ENCODE results near the gene POLR2M.

Gene POLR2M

GRCh38 chr15:57740048-57740447 is 33.5 kb downstream of the POLR2M start:
- DNase-seq (ENCODE audit: low read depth), result no peak

- DNase-seq (ENCODE audit: low read depth), result no peak
Measured at GRCh38 chr15:57741089-57741488, 34.6 kb downstream of the POLR2M start.

DNA sequence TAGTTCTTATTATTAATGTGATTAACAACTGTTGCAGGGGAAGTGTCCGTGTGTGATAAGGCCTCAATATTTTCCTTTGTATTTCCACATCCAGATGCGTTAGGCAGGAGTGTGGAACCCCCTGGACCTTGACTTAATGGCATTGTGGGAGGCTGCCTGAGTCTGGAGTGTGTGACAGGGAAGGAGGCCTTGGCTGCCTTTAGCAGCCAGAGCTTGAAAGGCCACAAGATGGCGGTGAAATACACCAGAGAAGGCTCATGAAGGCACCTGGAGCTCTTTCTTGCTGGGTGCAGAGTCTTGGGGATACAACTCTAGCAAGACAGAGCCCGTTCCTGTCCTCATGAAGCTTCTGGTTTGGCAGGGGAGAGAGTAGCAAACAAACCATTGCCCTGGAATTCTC is 36.9 kb downstream of the POLR2M start:
- no peak for DNase-seq (ENCODE audit: low read depth)

DNA sequence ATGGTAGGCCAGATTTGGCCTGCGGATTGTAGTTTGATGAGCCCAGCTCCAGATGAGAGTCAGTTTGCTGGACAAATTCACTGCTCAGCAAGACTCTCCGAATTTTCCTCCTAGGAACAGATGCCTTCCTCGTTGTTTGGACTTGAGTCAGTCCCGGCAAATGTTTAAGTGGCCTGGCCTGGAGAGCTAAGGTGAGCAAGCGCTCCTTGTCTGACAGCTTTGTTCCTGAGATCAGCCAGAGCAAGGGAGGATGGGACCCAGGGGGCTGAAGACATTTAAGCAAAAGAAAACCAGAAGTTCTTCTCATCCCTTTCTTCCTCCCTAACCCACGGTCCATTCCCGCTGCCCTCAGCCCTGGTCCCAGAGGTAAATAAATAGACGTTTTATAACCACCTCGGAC is 40.3 kb downstream of the POLR2M start:
- no peak for DNase-seq (ENCODE audit: low read depth)

GRCh38 chr15:57747206-57747896 is 40.8 kb downstream of the POLR2M start:
- DNase-seq (ENCODE audit: low read depth), result no peak

- DNase-seq (ENCODE audit: low read depth), result peak; percentile 33
Measured at GRCh38 chr15:57751177-57751800, 44.8 kb downstream of the POLR2M start.

DNA sequence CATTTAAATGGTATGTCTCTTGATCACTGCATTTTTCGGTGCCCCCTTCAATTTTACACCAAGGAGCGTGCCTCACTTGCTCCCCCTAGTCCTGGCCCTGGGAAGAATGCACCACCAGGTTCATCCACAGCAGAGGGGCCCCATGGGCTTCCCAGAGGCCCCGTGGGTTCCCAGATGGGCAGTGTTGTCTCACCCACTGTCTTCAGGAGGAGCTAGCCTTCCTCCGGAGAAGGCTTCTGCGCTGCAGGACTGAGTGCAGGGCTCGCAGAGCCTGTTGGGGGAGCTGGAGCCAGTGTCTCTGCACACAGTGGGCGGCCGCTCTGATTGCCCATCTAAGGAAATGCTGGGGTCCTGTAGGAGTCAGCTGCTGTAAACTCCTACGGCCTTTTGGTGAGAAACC is 45.9 kb downstream of the POLR2M start:
- no peak for DNase-seq (ENCODE audit: low read depth)

- DNase-seq (ENCODE audit: low read depth), result no peak
Measured at GRCh38 chr15:57752840-57753239, 46.3 kb downstream of the POLR2M start.

DNA sequence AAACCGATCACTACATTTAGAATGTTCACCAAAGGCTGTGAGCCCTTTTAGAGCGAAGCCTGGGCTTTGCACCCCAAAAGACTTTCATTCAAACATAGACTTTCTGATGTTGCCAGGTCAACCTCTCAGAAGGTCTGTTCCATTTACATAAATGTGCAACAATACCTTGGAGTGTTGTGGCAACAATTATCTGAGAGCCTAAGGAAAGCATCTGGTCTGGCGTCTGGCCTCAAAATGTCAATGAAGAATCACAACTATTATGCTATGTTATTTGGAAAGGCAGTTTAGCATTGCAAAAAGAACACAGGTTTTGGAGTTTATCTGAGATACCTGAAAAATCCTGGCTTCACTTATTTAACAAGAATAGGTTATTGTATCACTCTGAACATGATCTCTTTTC is 50.0 kb downstream of the POLR2M start:
- DNase-seq (ENCODE audit: low read depth), result no peak

DNA sequence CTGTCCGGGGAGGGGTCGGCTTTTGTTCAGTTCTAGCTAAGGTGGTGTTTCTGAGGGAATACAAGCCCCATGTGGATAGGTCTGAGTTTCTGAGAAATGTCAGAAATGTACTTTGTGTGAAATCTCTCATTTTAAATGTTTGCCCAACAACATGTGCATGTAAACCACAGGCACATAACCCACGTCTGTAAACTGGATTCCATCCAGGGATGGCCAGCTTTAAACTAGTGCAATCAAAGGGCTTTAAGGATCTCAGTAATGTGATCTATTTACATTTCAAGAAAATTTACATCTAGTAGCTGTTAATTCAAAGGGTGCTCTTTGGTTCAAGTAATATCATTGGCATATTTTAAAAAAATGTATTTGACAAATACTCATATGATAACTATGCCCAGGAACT is 52.0 kb downstream of the POLR2M start:
- no peak for DNase-seq (ENCODE audit: low read depth)

DNA sequence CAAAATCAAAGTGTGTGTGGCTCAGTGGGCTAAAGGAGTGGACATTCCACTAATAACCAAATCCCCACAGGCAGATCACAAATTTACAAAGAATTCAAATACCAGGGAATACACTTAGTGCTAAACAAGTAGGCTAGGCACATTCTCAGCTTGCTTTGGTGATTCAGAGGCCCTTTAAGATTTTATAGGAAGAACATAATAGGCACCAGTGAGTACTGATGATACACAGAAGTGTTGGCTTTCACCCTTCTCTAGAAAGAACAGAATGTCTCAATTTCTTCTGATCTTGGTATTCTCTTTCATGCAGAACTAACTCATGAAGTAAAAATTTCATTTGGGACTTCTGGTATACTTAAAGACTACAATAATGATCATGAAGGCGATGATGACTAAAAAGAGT is 55.0 kb downstream of the POLR2M start:
- DNase-seq (ENCODE audit: low read depth), result no peak

GRCh38 chr15:57762302-57762701 is 55.8 kb downstream of the POLR2M start:
- no peak for DNase-seq (ENCODE audit: low read depth)

DNA sequence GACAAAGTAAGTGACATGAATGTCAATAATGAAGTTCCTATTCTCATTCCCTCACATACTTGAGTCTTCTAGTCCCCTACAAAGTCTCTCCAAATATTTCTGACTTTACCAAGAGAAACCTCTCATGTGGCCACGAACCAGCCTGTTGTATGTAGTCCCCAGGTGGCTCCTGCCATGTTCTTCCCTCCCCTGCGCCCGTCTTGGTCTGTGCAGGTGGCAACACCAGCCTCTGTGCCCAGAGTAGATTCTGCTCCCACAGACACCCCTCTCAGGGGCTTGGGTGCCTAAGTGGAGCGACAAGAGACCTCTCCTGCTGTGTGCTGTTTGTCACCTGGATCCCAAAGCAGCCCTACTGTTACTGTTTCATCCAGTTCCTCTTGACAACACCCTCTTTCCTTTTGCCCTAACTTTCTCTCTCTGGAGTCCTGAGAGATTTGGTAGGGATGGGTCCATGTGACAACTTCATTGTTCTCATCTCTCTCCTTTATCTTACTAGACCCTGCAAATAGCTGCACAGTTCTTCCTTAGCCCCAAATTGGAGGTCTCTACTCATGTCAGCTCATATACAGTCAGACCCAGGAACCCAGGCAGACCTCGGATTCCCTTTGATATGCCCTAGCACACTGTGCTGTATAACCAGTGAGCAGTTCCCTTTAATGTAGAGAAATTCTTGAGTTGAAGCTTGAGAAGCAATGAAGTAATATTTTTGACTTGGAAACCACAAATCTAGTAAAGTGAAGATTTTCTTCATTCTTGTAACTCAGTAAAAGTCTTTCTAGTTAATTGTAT is 56.9 kb downstream of the POLR2M start:
- DNase-seq (ENCODE audit: low read depth), result no peak

Data from amniotic epithelial cell (primary cell).